Measurements from ENCODE around the gene ERN1.

ERN1 gene

DNA sequence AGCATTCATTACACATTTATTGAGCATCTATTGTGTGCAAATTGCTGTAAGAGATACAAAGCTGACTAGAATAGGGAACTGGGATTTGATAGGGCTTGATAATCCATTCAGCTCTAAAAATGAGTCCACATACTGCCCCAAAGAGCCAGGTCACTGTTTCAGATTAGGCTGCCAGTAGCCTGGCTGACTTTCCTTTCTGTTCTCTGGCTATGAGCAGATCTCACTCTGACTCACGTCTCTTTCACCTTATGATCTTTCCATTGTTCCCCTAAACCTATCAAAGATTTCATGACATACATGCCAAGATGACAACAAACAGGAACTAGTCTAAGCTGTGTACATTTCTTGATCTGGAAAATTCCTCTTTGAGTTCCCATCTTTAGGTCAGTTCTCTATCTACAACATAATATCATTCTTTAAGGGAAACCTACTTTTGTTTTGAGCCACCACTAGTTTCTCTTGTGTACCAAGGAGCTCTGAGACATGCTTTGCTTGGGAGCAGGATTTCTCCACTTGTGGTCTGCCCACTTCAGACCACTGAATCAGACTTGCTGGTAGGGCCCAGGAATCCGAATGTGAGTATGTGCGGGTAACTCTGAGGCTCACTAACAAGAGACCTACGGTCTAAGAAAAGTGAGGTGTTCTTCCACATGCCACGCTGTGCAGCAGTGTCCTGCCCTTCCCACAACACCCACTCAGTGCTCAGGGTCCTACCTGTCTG is 68.6 kb downstream of the ERN1 start:
- DNase-seq (ENCODE audit: low read depth in 2 of 2) = peak in 1 of 2 experiments; percentile 17

DNA sequence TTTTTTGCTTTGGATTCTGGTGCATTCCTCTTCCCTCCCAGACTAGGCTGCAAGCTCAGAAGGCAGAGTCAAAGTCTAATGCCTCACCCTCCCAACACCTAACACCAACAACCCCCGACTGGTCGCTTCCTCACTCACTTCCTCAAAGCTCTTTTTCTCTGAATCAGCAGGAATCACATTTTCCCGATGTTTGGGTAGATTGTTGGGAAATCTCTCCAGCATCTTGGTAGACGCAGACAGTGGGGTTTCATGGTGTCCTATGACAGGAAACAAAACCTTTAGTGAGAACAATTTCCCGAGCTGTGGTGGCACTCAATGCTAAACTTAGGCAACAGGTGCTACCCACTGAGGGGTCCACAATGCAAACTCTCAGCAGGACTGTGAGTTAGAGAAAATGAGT is 69.6 kb downstream of the ERN1 start:
- no peak for DNase-seq (ENCODE audit: low read depth in 2 of 2)

DNA sequence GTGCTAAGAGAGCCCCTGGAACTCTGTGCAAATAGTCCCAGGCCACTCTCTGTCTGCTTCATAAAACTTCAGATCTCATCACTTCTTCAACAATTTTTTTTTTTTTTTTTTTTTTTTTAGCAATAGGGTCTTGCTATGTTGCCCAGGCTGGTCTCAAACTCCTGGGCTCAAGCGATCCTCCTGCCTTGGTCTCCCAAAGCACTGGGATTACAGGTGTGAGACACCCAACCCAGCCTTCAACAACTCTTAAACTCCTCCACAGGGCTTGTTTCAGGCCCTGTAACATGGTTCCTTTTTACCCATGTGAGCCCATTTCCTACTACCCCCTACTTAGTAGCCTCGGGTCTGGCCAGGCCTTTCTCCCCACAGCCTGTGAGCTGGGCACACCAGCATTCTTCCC is 70.2 kb downstream of the ERN1 start:
- no peak for DNase-seq (ENCODE audit: low read depth in 2 of 2)

GRCh38 chr17:64058621-64059020 is 71.3 kb downstream of the ERN1 start:
- DNase-seq (ENCODE audit: low read depth in 2 of 2) = no peak

GRCh38 chr17:64057701-64058263 is 72.2 kb downstream of the ERN1 start:
- no peak for DNase-seq (ENCODE audit: low read depth in 2 of 2)

- no peak for DNase-seq (ENCODE audit: low read depth in 2 of 2)
Measured at GRCh38 chr17:64056269-64057005, 73.5 kb downstream of the ERN1 start.

DNA sequence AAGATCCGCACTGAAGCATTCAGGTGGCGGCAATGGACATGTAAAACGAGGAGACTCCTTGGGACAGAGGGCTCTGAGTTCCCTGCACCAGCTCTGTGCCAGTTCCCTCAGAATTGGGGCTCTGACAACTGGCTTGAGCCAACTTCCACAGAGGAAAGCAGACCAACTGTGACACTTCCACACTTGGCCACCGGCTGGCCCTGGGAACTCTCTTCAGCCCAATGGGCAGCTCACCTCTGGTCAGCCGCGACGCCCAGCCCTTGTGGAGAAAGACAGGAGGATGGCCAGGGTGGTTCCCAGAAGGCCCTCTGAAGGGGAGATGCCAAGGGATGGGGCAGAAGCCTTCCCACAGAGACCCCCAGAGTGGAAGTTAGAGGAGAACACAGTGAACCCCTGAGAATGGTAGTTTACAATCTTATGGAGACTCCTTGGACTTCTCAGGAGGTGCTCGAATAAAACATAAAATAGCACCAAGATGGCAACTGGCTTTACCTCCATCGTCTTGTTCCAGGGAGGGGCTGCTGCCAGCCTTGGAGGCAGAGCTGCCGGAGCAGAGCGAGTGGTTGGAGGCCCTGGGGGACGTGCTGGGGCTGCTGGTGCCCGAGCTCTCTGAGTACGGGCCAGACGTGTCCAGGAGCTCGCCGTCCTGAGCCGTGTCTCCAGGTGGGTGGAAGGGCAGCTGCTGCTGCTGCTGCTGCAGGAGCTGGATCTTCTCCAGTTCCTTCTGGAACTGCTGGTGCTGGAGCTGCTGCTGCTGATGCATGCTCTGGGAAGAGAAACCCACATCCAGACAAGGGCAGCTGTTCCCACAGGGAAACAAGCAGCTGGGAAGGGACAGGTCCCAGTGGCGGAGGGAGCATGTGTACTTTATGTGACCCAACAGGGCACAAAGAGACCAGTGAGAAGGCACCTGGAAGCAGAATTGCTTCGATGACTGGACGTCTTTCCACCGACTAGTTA is 74.5 kb downstream of the ERN1 start:
- DNase-seq (ENCODE audit: low read depth in 2 of 2) = no peak

DNA sequence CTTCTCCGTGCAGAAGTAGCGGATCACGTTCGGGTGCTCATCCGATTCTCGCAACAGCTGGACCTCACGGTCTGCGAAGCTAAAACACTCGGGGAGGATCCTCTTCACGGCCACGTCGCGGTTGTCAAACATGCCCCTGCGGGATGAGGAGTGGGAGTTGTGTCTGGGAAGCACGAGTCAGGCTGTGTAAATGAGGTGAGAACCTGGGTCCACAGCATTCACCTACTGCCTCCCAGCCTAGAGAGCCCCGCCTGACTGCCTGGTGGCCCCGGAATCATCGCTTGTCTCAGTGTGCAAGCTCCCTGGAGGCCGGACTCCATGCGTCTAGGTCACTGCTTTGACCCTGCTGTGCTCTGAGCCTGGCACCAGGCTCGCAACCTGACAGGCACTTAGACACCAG is 75.6 kb downstream of the ERN1 start:
- DNase-seq (ENCODE audit: low read depth in 2 of 2) = no peak

GRCh38 chr17:64053101-64053500 is 76.8 kb downstream of the ERN1 start:
- no peak for DNase-seq (ENCODE audit: low read depth in 2 of 2)

DNA sequence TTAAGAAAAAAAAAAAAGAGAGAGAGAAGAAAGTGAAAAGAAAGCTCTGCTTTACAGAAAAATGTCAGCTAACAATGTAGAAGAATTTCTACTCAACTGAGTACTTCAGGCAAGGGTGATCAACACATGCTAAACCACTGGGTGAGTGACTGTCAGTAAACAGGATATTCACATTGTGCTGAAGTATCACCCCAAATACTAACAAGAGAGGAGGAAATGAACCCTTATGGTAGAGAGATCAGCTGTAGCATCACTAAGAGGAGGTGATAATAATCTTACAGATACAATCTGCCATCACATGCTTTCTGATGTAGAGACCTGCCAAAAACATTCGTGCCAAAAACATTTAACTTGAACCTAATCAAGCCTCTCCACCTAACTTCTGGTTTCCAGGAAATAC is 78.8 kb downstream of the ERN1 start:
- no peak for DNase-seq (ENCODE audit: low read depth in 2 of 2)

- no peak for DNase-seq (ENCODE audit: low read depth in 2 of 2)
Measured at GRCh38 chr17:64048805-64049204, 81.1 kb downstream of the ERN1 start.

DNA sequence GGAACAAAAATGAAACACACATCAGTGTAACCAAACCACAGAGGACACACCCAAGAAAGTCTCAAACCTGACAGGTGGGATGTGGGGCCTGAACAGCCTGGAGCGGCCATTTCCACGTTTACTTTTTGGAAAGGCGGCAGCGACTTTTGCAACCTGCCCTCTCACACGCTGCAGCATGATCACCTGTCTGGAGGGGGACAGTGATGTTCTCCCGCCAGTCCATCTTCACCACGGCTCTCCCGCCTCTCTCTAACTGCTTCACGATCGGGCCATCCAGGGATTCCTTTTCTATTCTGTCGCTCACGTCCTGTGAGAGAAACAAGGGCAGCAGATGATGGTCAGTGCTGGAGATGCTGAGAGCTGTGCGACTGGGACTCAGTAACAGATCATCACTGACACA is 84.8 kb downstream of the ERN1 start:
- DNase-seq (ENCODE audit: low read depth in 2 of 2) = no peak

DNA sequence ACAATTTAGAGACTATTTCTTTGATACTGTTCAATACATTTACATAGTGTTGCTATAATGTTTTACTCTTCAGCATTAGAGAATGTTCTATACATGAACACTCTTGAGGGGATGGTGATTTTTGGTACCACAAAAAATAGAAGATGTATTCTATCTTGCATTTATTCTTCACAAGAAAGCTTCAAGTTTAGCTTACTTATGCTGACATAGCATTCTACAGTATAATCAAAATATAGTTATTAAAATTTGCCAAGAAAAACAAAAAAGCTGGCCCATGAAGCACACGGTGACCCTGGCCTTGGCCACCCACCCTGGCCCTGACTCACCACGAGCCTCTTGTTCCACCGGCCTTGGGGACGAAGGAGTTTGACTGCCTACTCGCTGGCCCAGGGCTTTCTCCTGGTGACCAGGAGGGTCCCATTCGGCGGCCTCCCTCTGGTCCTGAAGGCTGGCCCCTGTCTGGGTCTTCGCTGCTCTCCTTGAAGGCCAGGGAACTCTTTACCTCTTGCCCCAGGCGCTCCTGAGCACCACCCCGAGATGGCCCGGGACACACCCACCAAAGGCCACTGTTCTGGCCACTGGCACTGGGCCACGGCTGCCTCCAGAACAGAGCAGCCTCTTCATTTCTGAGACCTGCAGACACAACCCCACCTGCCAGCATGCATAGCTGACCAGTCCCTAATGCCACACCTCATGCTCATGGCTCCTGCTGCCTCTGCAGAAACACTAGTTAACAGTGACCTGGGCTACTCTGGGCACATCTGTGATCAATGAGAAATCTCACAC is 87.1 kb downstream of the ERN1 start:
- DNase-seq (ENCODE audit: low read depth in 2 of 2) = no peak

DNA sequence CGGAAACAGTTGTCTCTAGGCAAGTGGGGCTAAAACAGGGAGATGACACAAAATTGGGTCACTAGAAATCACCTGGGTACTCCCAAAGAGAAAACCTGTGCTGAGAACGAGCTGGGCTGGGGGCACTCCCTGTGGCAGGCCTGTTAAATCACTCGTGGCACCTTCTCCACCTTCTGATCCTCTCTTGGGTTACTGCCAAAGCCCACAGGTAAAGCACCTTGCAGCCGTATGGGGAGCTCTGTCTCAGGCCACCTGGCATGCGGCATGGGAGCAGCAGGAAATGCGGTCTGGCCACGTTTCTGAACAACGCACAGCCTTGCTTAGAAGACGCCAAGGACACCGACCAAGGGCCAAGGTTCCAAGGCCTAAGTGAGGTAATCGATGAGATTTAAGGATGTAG is 88.0 kb downstream of the ERN1 start:
- no peak for DNase-seq (ENCODE audit: low read depth in 2 of 2)

GRCh38 chr17:64040206-64040605 is 89.7 kb downstream of the ERN1 start:
- DNase-seq (ENCODE audit: low read depth in 2 of 2) = no peak

GRCh38 chr17:64039106-64039400 is 90.9 kb downstream of the ERN1 start:
- no peak for DNase-seq (ENCODE audit: low read depth in 2 of 2)

DNA sequence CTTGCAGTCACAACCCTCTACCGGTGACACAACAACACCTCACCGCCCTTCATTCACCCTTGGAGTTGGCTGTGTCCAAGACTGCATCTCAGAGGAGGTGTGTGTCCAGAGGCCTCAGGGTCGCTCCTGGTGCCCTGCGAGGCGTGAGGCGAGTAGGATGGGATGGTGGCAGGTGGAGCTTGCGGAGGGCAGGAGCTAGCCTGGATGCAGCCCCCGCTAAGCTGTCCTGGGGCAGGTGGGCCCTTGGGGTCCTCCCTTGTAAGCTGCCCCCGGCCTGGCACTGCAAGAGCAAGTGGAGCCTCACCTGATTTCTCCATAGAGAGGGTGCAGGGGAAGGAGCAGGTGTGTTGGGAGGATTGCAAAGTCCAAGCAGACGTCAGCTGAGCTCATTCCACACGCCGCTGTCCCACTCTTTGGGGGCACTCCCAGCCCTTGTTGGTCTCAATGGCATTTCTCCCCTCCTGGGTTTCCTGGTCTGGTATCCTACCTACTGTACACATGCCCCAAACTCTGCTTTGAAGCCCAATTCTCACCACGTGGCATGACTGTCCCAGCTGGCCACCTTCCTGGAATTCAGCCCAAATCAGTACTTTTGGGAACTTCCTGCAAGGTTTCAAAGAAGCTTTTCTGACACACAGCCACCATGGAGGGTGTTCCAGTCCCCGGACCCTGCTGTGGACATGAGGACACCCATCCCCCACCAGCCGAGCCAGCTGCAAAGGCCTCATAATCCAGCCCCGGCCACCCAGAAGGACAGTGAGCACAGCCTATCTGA is 91.4 kb downstream of the ERN1 start:
- no peak for DNase-seq (ENCODE audit: low read depth in 2 of 2)

DNA sequence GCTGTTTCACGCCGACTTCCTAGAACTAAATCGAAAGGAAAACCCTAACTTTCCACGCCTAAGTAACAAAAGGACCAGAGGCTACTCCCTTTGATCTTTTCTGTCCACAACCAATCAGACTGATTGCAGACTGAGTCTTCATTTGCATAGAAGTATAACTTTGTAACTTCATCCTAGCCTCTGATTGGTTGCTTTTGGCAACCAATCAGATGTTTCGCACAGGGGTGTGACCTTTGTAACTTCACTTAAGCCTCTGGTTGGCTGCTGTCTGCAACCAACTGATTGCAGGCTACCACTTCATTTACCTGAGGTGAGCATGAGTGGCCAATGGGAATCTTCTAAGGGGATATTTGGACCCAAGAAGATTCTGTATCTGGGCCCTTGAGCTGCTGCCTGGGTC is 92.1 kb downstream of the ERN1 start:
- DNase-seq (ENCODE audit: low read depth in 2 of 2) = no peak

DNA sequence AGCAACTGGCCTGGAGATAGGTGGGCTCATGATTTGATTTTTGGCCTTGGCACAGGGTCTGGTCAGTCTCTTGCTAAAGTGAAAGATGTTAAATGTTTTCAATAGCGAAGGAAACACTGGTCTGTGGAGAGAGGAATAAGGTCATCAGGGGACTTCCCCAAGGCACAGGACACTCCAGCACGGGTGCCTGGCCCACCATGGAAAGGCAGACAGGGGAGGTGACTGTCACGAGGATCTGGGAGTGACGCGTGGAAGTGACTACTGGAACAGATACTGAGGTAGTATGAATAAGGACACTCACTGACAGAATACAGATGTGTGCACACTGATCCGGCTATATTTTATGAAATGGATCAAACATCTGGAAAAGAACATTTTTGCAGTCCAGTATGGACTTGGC is 92.8 kb downstream of the ERN1 start:
- no peak for DNase-seq (ENCODE audit: low read depth in 2 of 2)

- no peak for DNase-seq (ENCODE audit: low read depth in 2 of 2)
Measured at GRCh38 chr17:64036198-64036922, 93.6 kb downstream of the ERN1 start.
